GM18526 (cell line): ENCODE results near the gene DIP2A.

Experiments
- POLR2A ChIP-seq: IDR thresholded peaks from 3 replicates; pipeline ENCODE4 v1.6.1; 2011; ENCODE audit not compliant: insufficient read length; ENCODE audit errors: extremely low read depth

The DIP2A gene

DNA sequence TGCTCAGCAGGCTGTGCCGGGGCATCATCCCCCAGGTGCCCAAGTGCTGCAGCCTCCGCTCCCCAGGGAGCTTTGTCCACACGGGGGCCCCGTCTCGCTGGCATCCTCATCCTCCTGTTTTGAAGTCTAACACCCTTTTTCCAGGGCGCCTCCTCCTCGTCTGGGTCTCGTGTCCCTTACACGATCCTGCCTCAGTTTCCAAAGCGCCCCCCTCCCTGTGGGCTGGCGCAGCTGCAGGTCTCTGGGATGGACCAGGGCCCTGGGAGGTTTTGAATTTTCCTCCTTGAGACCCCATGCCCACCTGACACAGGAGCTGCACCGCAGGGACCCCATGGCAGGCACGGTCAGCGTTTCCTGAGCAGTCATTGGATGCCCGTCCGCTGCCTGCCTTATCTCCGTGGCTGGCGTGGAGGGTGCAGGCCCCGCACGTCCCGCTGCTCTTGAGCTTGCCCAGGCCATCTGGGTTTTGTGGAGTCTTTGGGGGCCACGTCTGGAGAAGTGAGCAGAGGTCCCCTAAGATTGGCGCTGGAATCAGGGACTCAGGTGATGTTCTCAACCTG, 37.4 kb upstream of the DIP2A start:
- TF ChIP-seq POLR2A: no peak

DNA sequence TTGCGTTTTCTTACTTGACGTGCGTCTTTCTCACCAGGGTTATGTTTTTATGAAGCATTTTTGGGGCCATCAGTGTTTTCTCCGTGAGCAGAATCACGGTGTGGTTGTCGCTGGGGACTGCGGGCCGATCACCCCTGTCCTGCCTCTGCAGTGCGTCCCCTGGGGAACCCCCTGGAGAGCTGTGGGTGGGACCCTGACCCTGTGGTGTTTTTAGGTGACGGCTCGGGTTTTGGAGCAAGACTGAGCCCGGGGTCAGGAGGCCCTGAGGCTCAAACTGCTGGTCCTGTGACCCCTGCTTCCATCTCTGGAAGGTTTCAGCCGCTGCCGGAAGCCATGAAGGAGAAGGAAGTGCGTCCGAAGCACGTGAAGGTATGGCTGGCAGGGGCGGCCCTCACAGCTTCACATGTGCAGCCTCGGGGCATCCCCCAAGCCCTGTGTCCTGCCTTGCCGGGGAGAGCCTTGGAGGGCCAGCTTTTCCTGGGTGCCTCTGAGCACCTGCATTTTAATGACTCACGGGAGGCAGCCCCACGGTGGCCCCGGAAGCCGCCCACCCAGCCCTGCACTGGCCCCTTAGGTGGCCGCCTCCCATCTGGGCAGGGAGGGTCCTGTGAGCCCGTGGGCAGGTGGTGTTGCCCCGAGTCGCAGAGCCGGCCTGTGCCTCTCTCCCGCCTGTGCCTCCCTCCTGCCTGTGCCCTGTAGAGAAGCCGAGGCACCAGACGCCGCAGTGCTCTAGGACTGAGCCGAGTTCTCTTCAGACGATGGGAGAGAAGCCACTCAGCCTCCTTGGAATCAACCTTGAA, 36.7 kb upstream of the DIP2A start:
- TF ChIP-seq POLR2A: no peak

DNA sequence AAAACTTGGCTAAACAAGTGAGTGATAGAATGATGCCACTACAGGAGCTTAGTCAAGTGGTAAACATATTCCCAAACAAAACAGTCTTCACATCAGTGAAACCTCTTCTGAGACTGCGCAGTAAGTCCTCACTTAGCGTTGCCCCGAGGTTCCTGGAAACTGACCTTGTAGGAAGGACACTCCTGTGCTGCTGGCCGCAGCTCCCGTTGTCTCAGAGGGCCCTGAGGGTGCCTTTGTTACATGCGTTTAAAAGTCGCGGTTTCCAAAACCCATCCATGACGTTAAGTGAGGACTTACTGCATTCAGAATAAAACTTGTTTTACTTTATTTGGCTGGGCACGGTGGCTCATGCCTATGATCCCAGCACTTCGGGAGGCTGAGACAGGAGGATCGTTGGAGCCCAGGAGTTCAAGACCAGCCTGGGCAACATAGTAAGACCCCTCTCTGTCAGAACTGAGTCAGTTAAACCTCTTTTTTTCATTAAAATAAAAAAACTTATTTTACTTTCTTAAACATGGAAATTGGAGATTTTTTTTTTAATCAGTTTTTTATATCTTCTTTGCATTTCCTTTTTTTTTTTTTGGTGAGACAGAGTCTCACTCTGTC, 36.0 kb upstream of the DIP2A start:
- no peak for TF ChIP-seq POLR2A

- no peak for TF ChIP-seq POLR2A
These were observed 35.1 kb upstream of the DIP2A start for GRCh38 chr21:46423546-46424038.

GRCh38 chr21:46424039-46424591, 34.6 kb upstream of the DIP2A start:
- no peak for TF ChIP-seq POLR2A

- no peak for TF ChIP-seq POLR2A
These were observed 34.1 kb upstream of the DIP2A start for GRCh38 chr21:46424621-46425020.

DNA sequence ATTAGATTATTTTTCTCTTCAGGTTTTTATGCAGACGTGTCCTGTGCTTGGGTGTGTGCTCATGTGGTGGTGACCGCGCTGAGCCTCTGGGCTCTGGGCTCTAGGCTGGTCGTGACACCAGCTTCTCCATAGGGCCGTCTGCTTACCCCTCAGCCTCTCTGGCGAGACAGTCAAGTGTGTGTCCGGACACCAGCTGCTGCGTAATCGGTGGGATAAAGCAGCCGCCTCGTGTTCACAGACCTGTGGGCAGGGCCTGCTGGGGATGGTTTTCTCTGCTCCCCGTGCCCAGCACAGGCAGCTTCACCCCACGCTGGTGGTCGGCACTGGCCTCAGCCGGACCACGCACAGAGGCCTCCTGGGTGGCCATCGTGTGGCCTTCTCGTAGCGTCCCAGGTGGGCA, 33.6 kb upstream of the DIP2A start:
- TF ChIP-seq POLR2A: no peak

- no peak for TF ChIP-seq POLR2A
These were observed 33.1 kb upstream of the DIP2A start for GRCh38 chr21:46425571-46425970.

DNA sequence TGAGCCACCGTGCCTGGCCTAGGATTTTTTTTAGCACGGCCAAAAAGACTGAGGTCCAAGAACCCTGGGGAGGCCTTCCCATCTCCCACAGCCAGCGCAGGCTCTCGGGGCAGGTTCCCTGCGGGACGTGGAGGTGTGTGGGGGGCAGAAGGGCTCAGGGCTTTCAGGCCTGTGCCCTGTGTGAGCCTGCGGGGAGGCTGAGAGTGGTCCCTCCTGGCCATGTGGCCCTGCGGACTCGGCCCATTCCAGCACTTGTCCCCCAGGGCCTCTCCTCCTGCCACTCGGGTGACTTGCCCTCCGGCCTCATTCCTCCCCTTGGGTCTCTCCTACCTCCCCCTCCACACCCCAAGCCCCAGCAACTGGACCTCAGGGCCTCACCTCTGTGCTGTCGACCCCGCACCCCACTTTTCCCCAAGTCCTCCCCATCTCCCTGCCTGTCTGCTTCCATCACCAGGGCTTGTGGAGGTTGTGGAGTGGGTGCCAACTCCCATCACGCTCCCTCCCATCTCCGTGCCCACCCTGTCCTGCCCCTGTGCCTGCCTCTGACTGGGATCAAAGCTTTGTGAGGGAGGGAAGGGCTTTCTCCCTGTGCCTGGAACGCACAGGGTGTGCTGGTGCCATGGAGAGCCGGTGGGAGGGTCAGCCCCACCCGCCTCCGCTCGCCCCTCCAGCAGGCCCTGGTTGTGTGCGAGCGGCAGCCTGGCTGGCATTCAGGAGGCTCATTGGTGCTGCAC, 32.2 kb upstream of the DIP2A start:
- TF ChIP-seq POLR2A: no peak

GRCh38 chr21:46427516-46427915, 31.2 kb upstream of the DIP2A start:
- no peak for TF ChIP-seq POLR2A

- TF ChIP-seq POLR2A: no peak
These were observed 30.4 kb upstream of the DIP2A start for GRCh38 chr21:46428286-46428685.

GRCh38 chr21:46428987-46429710, 29.5 kb upstream of the DIP2A start:
- TF ChIP-seq POLR2A: no peak

- no peak for TF ChIP-seq POLR2A
These were observed 28.7 kb upstream of the DIP2A start for GRCh38 chr21:46429754-46430681.

DNA sequence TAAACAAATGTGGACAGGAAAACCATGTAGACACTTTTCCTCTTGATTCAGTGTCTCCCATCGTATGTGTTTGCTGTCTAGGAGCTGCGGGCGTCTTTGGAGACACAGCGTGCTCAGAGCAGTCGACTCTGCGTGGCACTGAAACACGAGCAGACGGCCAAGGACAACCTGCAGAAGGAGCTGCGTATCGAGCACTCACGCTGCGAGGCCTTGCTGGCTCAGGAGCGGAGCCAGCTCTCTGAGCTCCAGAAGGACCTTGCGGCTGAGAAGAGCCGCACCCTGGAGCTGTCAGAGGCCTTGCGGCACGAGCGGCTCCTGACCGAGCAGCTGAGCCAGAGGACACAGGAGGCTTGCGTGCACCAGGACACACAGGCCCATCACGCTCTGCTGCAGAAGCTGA, 27.2 kb upstream of the DIP2A start:
- TF ChIP-seq POLR2A: no peak
